HUES64 (cell line): ENCODE results near the gene TOPORS.

ENCODE experiments used
- H3K27ac ChIP-seq: 2 replicates; pipeline ENCODE4 v1.7.0; 2013; ENCODE audit warnings: low read depth, low read length, inconsistent platforms
- H3K27me3 ChIP-seq: 2 replicates; pipeline ENCODE4 v1.6.1; 2013; ENCODE audit warnings: mild to moderate bottlenecking, low read length; ENCODE audit not compliant: insufficient read depth
- H3K36me3 ChIP-seq: 2 replicates; pipeline ENCODE4 v1.6.1; 2013; ENCODE audit warnings: mild to moderate bottlenecking, low read length; ENCODE audit not compliant: insufficient read depth
- H3K4me1 ChIP-seq: 2 replicates; pipeline ENCODE4 v1.6.1; 2013; ENCODE audit warnings: mild to moderate bottlenecking, low read length, moderate library complexity; ENCODE audit not compliant: insufficient read depth
- H3K4me3 ChIP-seq: 2 replicates; pipeline ENCODE4 v1.5.1; 2013; ENCODE audit warnings: mild to moderate bottlenecking, low read length, moderate library complexity
- H3K9ac ChIP-seq: 2 replicates; pipeline ENCODE4 v1.6.1; 2013; ENCODE audit warnings: mild to moderate bottlenecking, low read depth, low read length
- H3K9me3 ChIP-seq: 2 replicates; pipeline ENCODE4 v1.6.1; 2013; ENCODE audit warnings: low read depth, low read length; ENCODE audit not compliant: insufficient read depth
- WGBS: fragments of 150-250, 120-280 bp; methylation state at CpG from one replicate; pipeline ENCODE4 v1.1.7; 2013; ENCODE audit warnings: missing lambda C conversion rate; 5-methylcytosine and 5-hydroxymethylcytosine counted together

The TOPORS gene

GRCh38 chr9:32580631-32581300 lies 28.4 kb upstream of the TOPORS start:
- no peaks in the 10 kb centered on the region for H3K27me3 ChIP-seq
- H3K4me3 ChIP-seq = no peak overlapping the region
- H3K36me3 ChIP-seq = no peaks in the 10 kb centered on the region
- H3K27ac ChIP-seq = 0 out of 2 replicates have a peak overlapping the region, but pooled peaks have one; percentile 11
- H3K4me1 ChIP-seq = no peaks in the 10 kb centered on the region
- WGBS = 74% methylated on average over 3 of the region's 3 CpGs
- no peaks in the 10 kb centered on the region for H3K9me3 ChIP-seq
- no peak overlapping the region for H3K9ac ChIP-seq

- WGBS = 30% methylated on average over 4 of the region's 4 CpGs
- no peak overlapping the region for H3K27ac ChIP-seq
- no peaks in the 10 kb centered on the region for H3K36me3 ChIP-seq
- H3K9ac ChIP-seq = no peak overlapping the region
- H3K27me3 ChIP-seq = no peaks in the 10 kb centered on the region
- H3K9me3 ChIP-seq = no peaks in the 10 kb centered on the region
- no peak overlapping the region for H3K4me3 ChIP-seq
- H3K4me1 ChIP-seq = no peaks in the 10 kb centered on the region
Observed at GRCh38 chr9:32579706-32580331, 27.4 kb upstream of the TOPORS start.

- Histone ChIP-seq H3K9me3 (no peaks in the 10 kb centered on the region), H3K36me3 (no peaks in the 10 kb centered on the region), H3K4me3 (no peak overlapping the region), H3K27me3 (no peaks in the 10 kb centered on the region), H3K27ac (no peak overlapping the region), H3K9ac (no peak overlapping the region), H3K4me1 (no peaks in the 10 kb centered on the region)
- WGBS = 87% methylated on average over 5 of the region's 5 CpGs
Observed at GRCh38 chr9:32578976-32579375, 26.6 kb upstream of the TOPORS start.

- H3K4me3 ChIP-seq = no peak overlapping the region
- H3K4me1 ChIP-seq = peaks cover 4% of the 10 kb centered on the region; the same call in 1 of the 2 replicates
- H3K27me3 ChIP-seq = no peaks in the 10 kb centered on the region
- no peaks in the 10 kb centered on the region for H3K9me3 ChIP-seq
- H3K36me3 ChIP-seq = no peaks in the 10 kb centered on the region
- no peak overlapping the region for H3K27ac ChIP-seq
- no peak overlapping the region for H3K9ac ChIP-seq
- WGBS = 98% methylated on average over 2 of the region's 3 CpGs
Observed at GRCh38 chr9:32577316-32577715, 24.9 kb upstream of the TOPORS start.

- H3K36me3 ChIP-seq = peaks cover 4% of the 10 kb centered on the region; the same call in 1 of the 2 replicates
- 93% methylated on average over 1 of the region's 1 CpG for WGBS
Observed at GRCh38 chr9:32574858-32575257, 22.5 kb upstream of the TOPORS start.

GRCh38 chr9:32573821-32574220 lies 21.4 kb upstream of the TOPORS start:
- WGBS = 88% methylated on average over 5 of the region's 7 CpGs
- H3K27ac ChIP-seq = no peak overlapping the region

More at GRCh38 chr9:32574858-32575257, 22.5 kb upstream of the TOPORS start:
- peaks cover 15% of the 10 kb centered on the region; the same call in 1 of the 2 replicates for H3K4me1 ChIP-seq
- no peak overlapping the region for H3K9ac ChIP-seq
- no peaks in the 10 kb centered on the region for H3K27me3 ChIP-seq
- H3K27ac ChIP-seq = no peak overlapping the region
- H3K9me3 ChIP-seq = no peaks in the 10 kb centered on the region
- no peak overlapping the region for H3K4me3 ChIP-seq

GRCh38 chr9:32572900-32573523 lies 20.6 kb upstream of the TOPORS start, which contains the start of gene NDUFB6:
Gene NDUFB6, minus strand, starts transcription at chr9:32573159. Its CDS starts 99 bp downstream, at chr9:32573060.
- H3K27ac ChIP-seq = peak within 1 kb of the TSS; percentile 75
- H3K9me3 ChIP-seq = no peaks in the 10 kb centered on the region
- H3K36me3 ChIP-seq = peaks cover 11% of the 10 kb centered on the region
- peak within 1 kb of the TSS; percentile 88 for H3K9ac ChIP-seq
- peak within 1 kb of the TSS; percentile 79 for H3K4me3 ChIP-seq
- H3K27me3 ChIP-seq = no peaks in the 10 kb centered on the region
- H3K4me1 ChIP-seq = peaks cover 15% of the 10 kb centered on the region; the same call in 1 of the 2 replicates
- WGBS = under 1% methylated on average over 36 of the region's 36 CpGs

More at GRCh38 chr9:32573821-32574220, 21.4 kb upstream of the TOPORS start:
- Histone ChIP-seq H3K27me3 (no peaks in the 10 kb centered on the region), H3K36me3 (peaks cover 7% of the 10 kb centered on the region; the same call in 1 of the 2 replicates), H3K4me3 (peak overlapping the region; percentile 79), H3K9me3 (no peaks in the 10 kb centered on the region), H3K4me1 (peaks cover 15% of the 10 kb centered on the region; the same call in 1 of the 2 replicates), H3K9ac (no peak overlapping the region)

GRCh38 chr9:32571969-32572899 lies 19.8 kb upstream of the TOPORS start:
- WGBS = under 1% methylated on average over 15 of the region's 17 CpGs
- H3K27ac ChIP-seq = peak overlapping the region; percentile 75
- H3K36me3 ChIP-seq = peaks cover 18% of the 10 kb centered on the region
- peak overlapping the region; percentile 88 for H3K9ac ChIP-seq
- no peaks in the 10 kb centered on the region for H3K9me3 ChIP-seq
- peaks cover 15% of the 10 kb centered on the region; the same call in 1 of the 2 replicates for H3K4me1 ChIP-seq
- H3K27me3 ChIP-seq = no peaks in the 10 kb centered on the region
- H3K4me3 ChIP-seq = peak overlapping the region; percentile 79

- Histone ChIP-seq H3K36me3 (peaks cover 36% of the 10 kb centered on the region), H3K27ac (no peak overlapping the region), H3K27me3 (no peaks in the 10 kb centered on the region), H3K4me1 (peaks cover 15% of the 10 kb centered on the region; the same call in 1 of the 2 replicates), H3K9me3 (no peaks in the 10 kb centered on the region), H3K9ac (no peak overlapping the region), H3K4me3 (no peak overlapping the region)
- 97% methylated on average over 4 of the region's 4 CpGs for WGBS
Observed at GRCh38 chr9:32570262-32570661, 17.9 kb upstream of the TOPORS start.

- Histone ChIP-seq H3K9me3 (no peaks in the 10 kb centered on the region), H3K9ac (no peak overlapping the region), H3K4me1 (peaks cover 7% of the 10 kb centered on the region; the same call in 1 of the 2 replicates), H3K27ac (no peak overlapping the region), H3K4me3 (no peak overlapping the region), H3K36me3 (peaks cover 44% of the 10 kb centered on the region), H3K27me3 (no peaks in the 10 kb centered on the region)
- WGBS = 97% methylated on average over 26 of the region's 26 CpGs
Observed at GRCh38 chr9:32566770-32567169, 14.4 kb upstream of the TOPORS start.
